NCI-H2107 treated with DMSO at 0.1 percent for 48 hours (cell line): ENCODE results near the gene ZNF217.
A peak's percentile ranks its signal among the peaks of the same experiment; 100 is the strongest.
"Not testable (repeated sequence)": the region's sequence is repeated elsewhere in the genome, so short reads cannot be mapped to it uniquely, and the experiment has no call there.

Experiments
- DNase-seq: peaks from one replicate; lab custom pipeline; 2025; ENCODE audit not compliant: unreplicated experiment; lab: John Stamatoyannopoulos, UW

ZNF217 gene

GRCh38 chr20:53584550-53584913 lies 9.1 kb downstream of the ZNF217 start:
- not testable (repeated sequence) for DNase-seq

- DNase-seq, result not testable (repeated sequence)
These were observed 9.7 kb downstream of the ZNF217 start for GRCh38 chr20:53583660-53584549.

GRCh38 chr20:53582574-53583351 lies 10.9 kb downstream of the ZNF217 start:
- no peak for DNase-seq

- DNase-seq, result no peak
These were observed 11.4 kb downstream of the ZNF217 start for GRCh38 chr20:53582251-53582570.

GRCh38 chr20:53581444-53582250 lies 12.0 kb downstream of the ZNF217 start:
- DNase-seq, result no peak

- no peak for DNase-seq
These were observed 13.1 kb downstream of the ZNF217 start for GRCh38 chr20:53580376-53581111.

GRCh38 chr20:53579581-53580375 lies 13.9 kb downstream of the ZNF217 start:
- peak; percentile 27 for DNase-seq

- no peak for DNase-seq
These were observed 14.4 kb downstream of the ZNF217 start for GRCh38 chr20:53579266-53579580.

- peak; percentile 80 for DNase-seq
These were observed 15.0 kb downstream of the ZNF217 start for GRCh38 chr20:53578492-53579222.

- no peak for DNase-seq
These were observed 16.9 kb downstream of the ZNF217 start for GRCh38 chr20:53576586-53577318.

GRCh38 chr20:53576195-53576580 lies 17.5 kb downstream of the ZNF217 start:
- no peak for DNase-seq

- no peak for DNase-seq
These were observed 18.0 kb downstream of the ZNF217 start for GRCh38 chr20:53575481-53576194.

GRCh38 chr20:53574819-53575218 lies 18.8 kb downstream of the ZNF217 start:
- DNase-seq, result no peak

GRCh38 chr20:53574259-53574789 lies 19.3 kb downstream of the ZNF217 start:
- no peak for DNase-seq

GRCh38 chr20:53571555-53572286 lies 21.9 kb downstream of the ZNF217 start:
- DNase-seq, result no peak

- no peak for DNase-seq
These were observed 23.0 kb downstream of the ZNF217 start for GRCh38 chr20:53570446-53571276.
